ENCODE measurements around the gene PLG. TPM values are rescaled to one million over a fixed set of nuclear protein-coding genes. Genes with fewer than 3 reads are reported as not detected.
"Not testable (repeated sequence)": the region's sequence is repeated elsewhere in the genome, so short reads cannot be mapped to it uniquely, and the experiment has no call there.

PLG gene
- total RNA-seq: not detected

DNA sequence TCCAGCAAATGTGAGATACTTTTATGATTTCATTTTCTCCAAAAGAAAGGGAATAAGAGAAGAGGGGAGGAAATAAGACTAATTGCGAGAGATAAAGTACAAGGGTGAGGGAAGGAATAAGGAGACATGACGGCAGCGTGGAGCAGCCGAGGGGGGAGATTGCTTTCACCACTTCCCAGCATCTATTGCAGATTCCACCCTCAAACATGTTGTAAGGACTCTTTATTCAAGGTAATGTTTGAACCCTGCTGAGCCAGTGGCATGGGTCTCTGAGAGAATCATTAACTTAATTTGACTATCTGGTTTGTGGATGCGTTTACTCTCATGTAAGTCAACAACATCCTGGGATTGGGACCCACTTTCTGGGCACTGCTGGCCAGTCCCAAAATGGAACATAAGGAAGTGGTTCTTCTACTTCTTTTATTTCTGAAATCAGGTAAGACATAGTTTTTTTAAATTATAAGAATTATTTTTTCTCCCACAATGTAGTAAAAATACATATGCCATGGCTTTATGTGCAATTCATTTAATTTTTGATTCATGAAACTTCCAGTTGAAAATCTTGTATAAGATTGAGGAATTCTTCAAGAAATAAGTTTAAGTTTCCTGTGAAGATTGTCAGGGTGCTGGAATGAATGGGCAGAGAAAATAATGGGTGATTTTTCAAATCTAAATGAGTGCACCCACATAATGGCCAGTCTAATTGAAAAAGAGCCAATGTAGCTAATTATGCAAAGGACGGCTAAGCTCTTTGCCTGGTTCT, at the start of gene PLG:
Gene PLG (plus strand): TSS at position 327 of the 763 bp plus-strand sequence. CDS start 61 bp downstream, at position 388.
- not testable (repeated sequence) for H3K4me3 Mint-ChIP-seq; H3K4me1 Mint-ChIP-seq; ATAC-seq (replicated peaks); H3K9me3 Mint-ChIP-seq; H3K27ac Mint-ChIP-seq; H3K36me3 Mint-ChIP-seq (ENCODE audit: low read depth)
- H3K27me3 Mint-ChIP-seq: peaks cover 42% of the 10 kb centered on the region

DNA sequence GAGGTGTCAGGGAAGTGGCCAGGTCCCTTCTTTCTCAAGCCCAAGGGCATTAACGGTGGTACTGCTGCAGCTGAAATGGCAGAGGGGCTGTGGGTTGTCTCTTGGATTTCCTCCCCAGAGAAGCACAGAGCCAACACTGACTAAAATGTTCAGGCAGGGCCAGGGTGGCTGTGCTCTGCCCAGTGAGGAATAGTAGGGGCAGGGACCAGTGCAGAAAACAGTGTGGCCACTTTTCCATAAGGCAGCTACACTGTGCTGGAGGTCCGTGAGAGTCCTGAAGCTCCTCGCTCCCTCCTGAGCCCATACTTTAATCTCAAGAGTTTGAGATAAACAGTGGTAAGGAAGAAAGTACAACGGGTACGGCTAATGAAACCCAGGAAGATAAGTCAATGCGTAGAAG, 42.5 kb upstream of the PLG start:
- peaks cover 20% of the 10 kb centered on the region for H3K27me3 Mint-ChIP-seq
- no peak overlapping the region for H3K4me3 Mint-ChIP-seq
- no peak overlapping the region for H3K27ac Mint-ChIP-seq
- no peak for ATAC-seq (replicated peaks)
- no peaks in the 10 kb centered on the region for H3K4me1 Mint-ChIP-seq
- no peaks in the 10 kb centered on the region for H3K36me3 Mint-ChIP-seq (ENCODE audit: low read depth)
- peaks cover 4% of the 10 kb centered on the region for H3K9me3 Mint-ChIP-seq

DNA sequence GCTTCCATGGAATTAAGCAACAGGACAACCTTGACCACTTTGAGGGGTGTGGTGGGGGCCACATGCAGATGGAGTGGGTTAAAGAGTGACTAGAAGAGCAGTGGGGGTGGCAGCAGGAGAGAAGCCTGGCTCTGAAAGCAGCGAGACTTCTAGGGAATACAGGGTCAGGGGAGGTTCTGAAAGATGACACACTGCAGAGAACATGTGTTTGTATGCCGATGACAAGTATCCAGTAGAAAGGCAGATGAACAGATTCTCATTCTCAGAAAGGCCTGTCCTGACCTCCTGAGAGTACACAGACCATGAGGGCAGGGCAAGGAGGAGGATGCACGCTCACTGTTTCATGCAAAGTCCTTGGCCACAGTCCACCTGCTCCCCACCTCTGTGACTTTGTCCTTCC, 40.8 kb upstream of the PLG start:
- Mint-ChIP-seq H3K36me3 (ENCODE audit: low read depth) (no peaks in the 10 kb centered on the region), H3K27ac (no peak overlapping the region), H3K27me3 (peaks cover 23% of the 10 kb centered on the region), H3K9me3 (peaks cover 4% of the 10 kb centered on the region), H3K4me3 (no peak overlapping the region), H3K4me1 (no peaks in the 10 kb centered on the region)
- ATAC-seq (replicated peaks): no peak

DNA sequence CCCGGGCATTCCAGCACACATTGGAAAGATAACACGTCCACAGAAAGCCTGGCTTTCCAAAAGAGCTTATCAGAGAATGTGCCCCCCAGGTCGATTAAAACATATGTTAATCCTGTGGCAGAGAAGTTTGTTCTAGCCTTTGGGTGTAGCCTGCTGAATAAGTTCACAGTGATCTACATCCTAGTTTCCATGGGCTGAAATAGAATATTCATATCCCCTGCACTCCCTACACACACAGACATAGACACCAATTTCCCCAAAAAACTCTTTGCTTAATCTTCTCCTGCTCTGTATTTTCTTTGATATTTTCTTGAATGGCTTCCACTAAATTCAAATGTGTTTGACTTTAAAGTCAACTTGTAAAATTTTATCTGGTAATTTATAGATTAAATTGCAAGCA, 39.6 kb upstream of the PLG start:
- Mint-ChIP-seq H3K27ac (no peak overlapping the region), H3K9me3 (no peaks in the 10 kb centered on the region)
- no peak for ATAC-seq (replicated peaks)

DNA sequence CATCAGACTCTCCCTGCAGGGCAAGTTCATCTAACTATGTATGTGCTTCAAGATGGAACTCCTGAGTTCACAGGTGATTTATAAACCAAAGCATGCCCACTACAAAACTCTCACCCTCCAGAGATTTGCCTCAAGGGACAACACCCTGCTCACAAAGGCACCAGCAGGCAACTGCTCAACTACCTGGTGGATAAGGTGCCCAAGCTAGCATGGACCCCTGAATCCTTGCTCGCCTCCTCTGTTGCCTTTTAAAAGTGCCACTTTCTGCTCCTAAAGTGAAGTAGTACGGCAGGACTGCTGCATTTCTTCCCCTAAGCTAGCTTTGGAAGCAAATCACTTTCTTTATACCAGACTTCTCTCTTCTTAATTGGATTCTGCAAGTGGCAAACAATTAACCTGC, 39.2 kb upstream of the PLG start:
- no peak overlapping the region for H3K27ac Mint-ChIP-seq
- no peak overlapping the region for H3K4me3 Mint-ChIP-seq
- no peaks in the 10 kb centered on the region for H3K4me1 Mint-ChIP-seq
- peaks cover 23% of the 10 kb centered on the region for H3K27me3 Mint-ChIP-seq
- no peaks in the 10 kb centered on the region for H3K9me3 Mint-ChIP-seq
- ATAC-seq (replicated peaks): no peak
- no peaks in the 10 kb centered on the region for H3K36me3 Mint-ChIP-seq (ENCODE audit: low read depth)

More for the DNA sequence above, 39.6 kb upstream of the PLG start:
- Mint-ChIP-seq H3K4me3 (no peak overlapping the region), H3K27me3 (peaks cover 23% of the 10 kb centered on the region), H3K4me1 (no peaks in the 10 kb centered on the region), H3K36me3 (ENCODE audit: low read depth) (no peaks in the 10 kb centered on the region)

DNA sequence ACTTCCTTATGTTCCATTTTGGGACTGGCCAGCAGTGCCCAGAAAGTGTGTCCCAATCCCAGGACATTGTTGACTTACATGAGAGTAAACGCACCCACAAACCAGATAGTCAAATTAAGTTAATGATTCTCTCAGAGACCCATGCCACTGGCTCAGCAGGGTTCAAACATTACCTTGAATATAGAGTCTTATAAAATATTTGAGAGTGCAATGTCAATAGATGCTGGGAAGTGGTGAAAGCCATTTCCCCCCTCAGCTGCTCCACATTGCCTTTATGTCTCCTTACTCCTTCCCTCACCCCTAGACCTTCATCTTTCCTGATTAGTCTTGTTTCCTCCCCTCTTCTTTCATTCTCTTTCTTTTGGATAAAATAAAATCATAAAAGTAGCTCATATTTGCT, 37.8 kb upstream of the PLG start, which contains the start of gene LPA:
Gene LPA (minus strand): TSS at position 78 of the 400 bp plus-strand sequence. CDS start 61 bp downstream, at position 17.
- H3K36me3 Mint-ChIP-seq (ENCODE audit: low read depth); ATAC-seq (replicated peaks); H3K9me3 Mint-ChIP-seq; H3K27ac Mint-ChIP-seq; H3K4me1 Mint-ChIP-seq; H3K4me3 Mint-ChIP-seq: not testable (repeated sequence)
- peaks cover 19% of the 10 kb centered on the region for H3K27me3 Mint-ChIP-seq

DNA sequence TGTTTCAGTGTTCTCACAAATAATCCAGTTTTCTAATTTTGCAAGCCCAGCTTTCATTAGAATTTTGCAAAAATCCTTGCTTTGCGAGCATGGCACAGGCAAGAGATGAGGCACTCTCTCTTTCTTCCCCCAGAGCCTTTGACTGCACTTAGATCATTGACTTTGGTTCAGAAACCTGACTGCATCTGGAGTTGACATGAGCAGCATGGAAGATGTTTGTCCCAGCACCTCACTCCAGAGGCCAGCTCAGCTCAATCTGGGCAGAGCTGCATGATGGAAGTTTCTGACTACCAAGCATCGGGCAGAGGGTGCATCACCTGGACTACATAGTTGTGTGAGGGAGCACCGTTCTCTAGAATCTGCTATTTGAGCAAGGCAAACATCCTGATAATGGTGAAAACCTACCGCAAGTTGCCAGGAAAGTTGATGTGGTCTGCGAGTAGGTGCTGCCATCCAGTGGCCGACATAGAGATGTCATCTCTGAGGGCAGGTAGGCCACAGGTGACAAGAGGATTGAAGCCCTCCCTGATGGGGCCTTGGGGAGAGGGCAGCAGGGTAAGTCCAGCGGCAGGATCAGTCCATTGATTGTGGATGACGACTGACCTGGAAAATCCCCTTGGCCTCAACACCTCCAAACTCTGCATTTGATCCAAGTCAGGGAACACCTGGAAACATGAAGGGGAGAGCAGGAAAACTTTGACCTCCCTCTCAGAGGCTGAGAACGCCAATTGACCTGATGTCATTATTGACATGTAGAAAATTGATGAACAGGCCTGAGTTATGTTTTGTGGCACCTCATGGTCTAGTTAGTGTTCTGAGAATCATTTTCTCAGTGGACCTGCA, 34.2 kb upstream of the PLG start:
- Mint-ChIP-seq H3K27ac (no peak overlapping the region), H3K9me3 (peaks cover 6% of the 10 kb centered on the region), H3K4me1 (no peaks in the 10 kb centered on the region), H3K36me3 (ENCODE audit: low read depth) (no peaks in the 10 kb centered on the region), H3K4me3 (no peak overlapping the region), H3K27me3 (peaks cover 25% of the 10 kb centered on the region)
- no peak for ATAC-seq (replicated peaks)

DNA sequence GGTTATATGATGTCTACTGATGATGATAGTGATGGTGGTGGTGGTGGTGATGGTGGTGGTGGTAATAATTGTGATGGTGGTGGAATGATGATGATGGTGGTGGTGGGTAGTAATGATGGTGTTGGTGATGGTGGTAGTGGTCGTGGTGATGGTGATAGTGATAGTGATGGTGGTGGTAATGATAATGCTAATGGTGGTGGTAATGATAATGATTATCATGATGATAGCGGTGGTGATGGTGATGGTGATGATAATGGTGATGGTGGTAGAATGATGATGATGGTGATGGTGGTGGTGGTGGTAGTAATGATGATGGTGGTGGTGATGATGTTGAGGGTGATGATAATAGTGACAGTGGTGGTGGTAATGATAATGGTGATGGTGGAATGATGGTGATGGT, 33.5 kb upstream of the PLG start:
- no peak for ATAC-seq (replicated peaks)
- H3K27me3 Mint-ChIP-seq: peaks cover 27% of the 10 kb centered on the region
- H3K4me3 Mint-ChIP-seq: no peak overlapping the region
- no peaks in the 10 kb centered on the region for H3K4me1 Mint-ChIP-seq
- peaks cover 10% of the 10 kb centered on the region for H3K9me3 Mint-ChIP-seq
- H3K36me3 Mint-ChIP-seq (ENCODE audit: low read depth): no peaks in the 10 kb centered on the region
- no peak overlapping the region for H3K27ac Mint-ChIP-seq

DNA sequence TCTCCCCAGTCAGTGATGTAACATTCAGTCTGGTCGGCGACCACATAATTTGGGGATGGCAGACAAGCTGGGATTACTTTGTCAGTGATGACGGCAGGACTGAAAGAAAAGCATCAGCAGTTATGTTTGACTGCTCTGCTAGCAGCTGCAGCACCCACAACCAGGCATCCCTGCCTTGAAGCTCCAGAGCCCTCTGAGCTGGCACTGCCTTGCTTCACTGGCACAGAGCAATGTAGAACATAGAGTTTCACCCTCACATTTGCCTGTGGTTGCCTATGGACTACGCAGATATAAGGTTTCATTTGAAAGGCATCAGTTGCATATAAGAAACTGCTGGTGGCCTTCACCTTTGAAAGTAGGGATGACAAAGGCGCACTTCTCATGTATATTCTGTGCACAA, 25.6 kb upstream of the PLG start:
- ATAC-seq (replicated peaks): not testable (repeated sequence)

DNA sequence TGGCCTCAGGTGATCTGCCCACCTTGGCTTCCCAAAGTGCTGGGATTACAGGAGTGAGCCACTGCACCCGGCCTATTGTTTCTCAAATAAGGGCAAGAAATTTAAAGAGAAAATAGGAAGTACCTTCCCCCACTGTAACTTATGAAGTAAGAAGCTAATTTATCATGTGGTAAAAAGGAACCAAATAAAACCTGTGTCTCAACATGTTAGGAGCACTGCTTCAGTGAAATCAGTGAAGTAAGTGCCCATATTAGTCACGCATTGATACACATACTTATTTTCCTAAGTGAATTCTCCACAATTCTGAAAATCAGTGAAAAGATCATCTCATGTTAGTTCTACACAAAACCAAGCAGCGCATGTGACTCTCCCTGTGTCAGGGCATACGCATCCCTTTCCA, 23.8 kb upstream of the PLG start:
- Mint-ChIP-seq H3K36me3 (ENCODE audit: low read depth) (no peaks in the 10 kb centered on the region), H3K9me3 (peaks cover 2% of the 10 kb centered on the region), H3K27ac (no peak overlapping the region), H3K4me1 (no peaks in the 10 kb centered on the region), H3K27me3 (peaks cover 12% of the 10 kb centered on the region), H3K4me3 (no peak overlapping the region)
- no peak for ATAC-seq (replicated peaks)

More for the DNA sequence above, 25.6 kb upstream of the PLG start:
- H3K4me3 Mint-ChIP-seq; H3K36me3 Mint-ChIP-seq (ENCODE audit: low read depth); H3K4me1 Mint-ChIP-seq; H3K27ac Mint-ChIP-seq: not testable (repeated sequence)
- Mint-ChIP-seq H3K27me3 (peaks cover 28% of the 10 kb centered on the region), H3K9me3 (peaks cover 10% of the 10 kb centered on the region)

DNA sequence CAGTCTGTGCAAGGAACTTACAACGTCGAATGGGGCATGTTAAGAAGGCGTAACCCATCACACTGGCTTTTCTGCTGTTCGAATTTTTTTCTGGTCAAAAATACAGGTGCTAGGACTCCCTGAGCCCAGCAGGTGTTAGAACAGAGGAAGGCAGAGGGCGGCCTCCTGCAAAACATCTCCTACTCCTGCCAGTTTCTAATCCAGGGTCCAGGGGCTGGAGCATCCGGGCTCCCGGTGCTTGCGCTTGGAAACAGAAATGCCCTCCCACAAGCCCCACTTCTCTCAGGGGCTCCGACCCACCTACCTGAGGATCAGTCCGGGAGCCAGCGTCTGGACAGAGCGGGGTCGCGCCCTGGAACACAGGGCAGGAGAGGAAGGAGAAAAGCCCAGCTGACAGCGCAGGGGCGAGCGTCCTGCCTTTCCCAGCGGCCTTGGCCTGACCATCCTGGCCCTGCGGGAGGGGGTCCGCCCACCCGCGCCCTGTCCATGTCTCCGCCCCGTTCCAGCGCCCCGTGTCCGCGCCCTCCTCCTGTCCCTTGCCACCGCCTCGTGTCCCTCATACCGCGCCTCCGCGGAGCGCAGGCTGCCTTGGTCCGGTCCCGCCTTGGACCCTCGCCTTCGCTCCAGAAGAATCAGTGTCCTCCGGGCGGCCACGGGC, 23.2 kb upstream of the PLG start:
- Mint-ChIP-seq H3K4me1 (no peaks in the 10 kb centered on the region), H3K4me3 (no peak overlapping the region), H3K9me3 (no peaks in the 10 kb centered on the region), H3K36me3 (ENCODE audit: low read depth) (no peaks in the 10 kb centered on the region), H3K27ac (no peak overlapping the region), H3K27me3 (peaks cover 13% of the 10 kb centered on the region)
- ATAC-seq (replicated peaks): no peak

DNA sequence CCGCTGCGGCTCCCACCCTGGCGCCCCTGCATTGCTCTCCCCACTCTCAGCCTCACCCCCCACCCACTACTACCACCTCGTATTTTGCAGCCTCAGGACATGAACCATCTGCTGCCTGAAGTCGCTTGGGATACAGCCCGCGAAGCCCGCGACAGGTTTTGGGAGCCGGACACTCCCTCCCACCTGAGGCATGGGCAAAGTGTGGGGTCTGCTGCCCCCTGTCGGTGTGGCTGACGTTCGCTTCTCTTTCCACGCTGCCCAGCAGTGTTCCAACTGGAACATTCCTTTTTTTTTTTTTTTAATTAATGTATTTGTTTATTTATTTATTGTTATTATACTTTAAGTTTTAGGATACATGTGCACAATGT, 22.7 kb upstream of the PLG start:
- no peak for ATAC-seq (replicated peaks)
- Mint-ChIP-seq H3K4me3 (no peak overlapping the region), H3K9me3 (no peaks in the 10 kb centered on the region), H3K4me1 (no peaks in the 10 kb centered on the region), H3K36me3 (ENCODE audit: low read depth) (no peaks in the 10 kb centered on the region), H3K27ac (no peak overlapping the region), H3K27me3 (peaks cover 13% of the 10 kb centered on the region)

DNA sequence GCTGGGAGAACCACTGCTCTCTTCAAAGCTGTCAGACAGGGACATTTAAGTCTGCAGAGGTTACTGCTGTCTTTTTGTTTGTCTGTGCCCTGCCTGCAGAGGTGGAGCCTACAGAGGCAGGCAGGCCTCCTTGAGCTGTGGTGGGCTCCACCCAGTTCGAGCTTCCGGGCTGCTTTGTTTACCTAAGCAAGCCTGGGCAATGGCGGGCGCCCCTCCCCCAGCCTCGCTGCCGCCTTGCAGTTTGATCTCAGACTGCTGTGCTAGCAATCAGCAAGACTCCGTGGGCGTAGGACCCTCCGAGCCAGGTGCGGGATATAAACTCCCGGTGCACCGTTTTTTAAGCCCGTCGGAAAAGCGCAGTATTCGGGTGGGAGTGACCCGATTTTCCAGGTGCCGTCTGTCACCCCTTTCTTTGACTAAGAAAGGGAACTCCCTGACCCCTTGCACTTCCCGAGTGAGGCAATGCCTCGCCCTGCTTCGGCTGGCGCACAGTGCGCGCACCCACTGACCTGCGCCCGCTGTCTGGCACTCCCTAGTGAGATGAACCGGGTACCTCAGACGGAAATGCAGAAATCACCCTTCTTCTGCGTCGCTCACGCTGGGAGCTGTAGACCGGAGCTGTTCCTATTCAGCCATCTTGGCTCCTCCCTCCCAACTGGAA, 16.8 kb upstream of the PLG start:
- H3K36me3 Mint-ChIP-seq (ENCODE audit: low read depth); H3K9me3 Mint-ChIP-seq; ATAC-seq (replicated peaks); H3K27me3 Mint-ChIP-seq; H3K4me1 Mint-ChIP-seq; H3K27ac Mint-ChIP-seq; H3K4me3 Mint-ChIP-seq: not testable (repeated sequence)

DNA sequence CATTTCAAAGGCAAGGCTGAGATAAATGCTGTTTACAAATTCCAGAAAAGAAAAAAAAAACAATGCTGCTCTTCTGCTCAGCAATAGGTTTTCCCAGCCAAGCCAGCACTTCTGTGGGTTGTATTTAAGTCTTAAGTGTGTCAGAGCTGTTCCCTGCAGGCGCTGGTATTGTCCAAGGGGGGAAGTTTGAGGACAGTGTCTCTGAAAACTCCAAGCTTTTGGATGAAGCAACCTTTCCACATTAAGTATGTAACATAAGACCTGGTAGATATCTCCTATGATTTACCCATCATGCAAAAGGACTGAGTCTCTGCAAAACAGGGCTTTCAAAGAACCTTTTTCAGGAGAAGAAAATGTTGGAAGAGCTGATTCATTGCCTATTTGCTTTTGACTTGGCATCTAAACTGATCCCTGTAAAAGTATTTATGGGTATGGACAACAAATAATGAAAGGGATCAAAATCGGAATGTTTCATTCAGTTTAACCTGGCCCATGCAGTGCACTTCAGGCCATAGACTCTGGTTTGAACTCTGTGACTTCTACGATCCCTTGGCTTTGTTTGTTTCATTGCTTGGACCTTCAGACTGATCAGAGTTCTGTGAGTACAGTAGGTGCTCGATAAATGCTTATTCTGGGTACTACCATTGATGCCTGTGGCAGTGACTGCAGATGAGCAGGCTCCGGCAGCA, 16.1 kb upstream of the PLG start:
- Mint-ChIP-seq H3K27me3 (peaks cover 6% of the 10 kb centered on the region), H3K36me3 (ENCODE audit: low read depth) (no peaks in the 10 kb centered on the region), H3K4me1 (no peaks in the 10 kb centered on the region), H3K4me3 (no peak overlapping the region), H3K9me3 (no peaks in the 10 kb centered on the region), H3K27ac (no peak overlapping the region)
- ATAC-seq (replicated peaks): no peak
